HK-2 (cell line): ENCODE results near the gene CIPC.

ENCODE experiments used
- DNase-seq: peaks from one replicate; pipeline ENCODE4 v3.0.0-alpha.2; 2018; ENCODE audit not compliant: unreplicated experiment

CIPC gene

GRCh38 chr14:77151918-77152588, 54.0 kb downstream of the CIPC start:
- no peak for DNase-seq

- DNase-seq, result no peak
Measured at GRCh38 chr14:77153802-77154201, 55.7 kb downstream of the CIPC start.

GRCh38 chr14:77154421-77154820, 56.4 kb downstream of the CIPC start:
- DNase-seq, result no peak

GRCh38 chr14:77155083-77155482, 57.0 kb downstream of the CIPC start:
- no peak for DNase-seq

- DNase-seq, result no peak
Measured at GRCh38 chr14:77157740-77158139, 59.7 kb downstream of the CIPC start.

GRCh38 chr14:77158175-77158881, 60.3 kb downstream of the CIPC start:
- peak; percentile 35 for DNase-seq

GRCh38 chr14:77158882-77159255, 60.8 kb downstream of the CIPC start:
- no peak for DNase-seq

GRCh38 chr14:77161011-77161410, 63.0 kb downstream of the CIPC start:
- no peak for DNase-seq
